ENCODE results near the gene LRRN4.

The LRRN4 gene

DNA sequence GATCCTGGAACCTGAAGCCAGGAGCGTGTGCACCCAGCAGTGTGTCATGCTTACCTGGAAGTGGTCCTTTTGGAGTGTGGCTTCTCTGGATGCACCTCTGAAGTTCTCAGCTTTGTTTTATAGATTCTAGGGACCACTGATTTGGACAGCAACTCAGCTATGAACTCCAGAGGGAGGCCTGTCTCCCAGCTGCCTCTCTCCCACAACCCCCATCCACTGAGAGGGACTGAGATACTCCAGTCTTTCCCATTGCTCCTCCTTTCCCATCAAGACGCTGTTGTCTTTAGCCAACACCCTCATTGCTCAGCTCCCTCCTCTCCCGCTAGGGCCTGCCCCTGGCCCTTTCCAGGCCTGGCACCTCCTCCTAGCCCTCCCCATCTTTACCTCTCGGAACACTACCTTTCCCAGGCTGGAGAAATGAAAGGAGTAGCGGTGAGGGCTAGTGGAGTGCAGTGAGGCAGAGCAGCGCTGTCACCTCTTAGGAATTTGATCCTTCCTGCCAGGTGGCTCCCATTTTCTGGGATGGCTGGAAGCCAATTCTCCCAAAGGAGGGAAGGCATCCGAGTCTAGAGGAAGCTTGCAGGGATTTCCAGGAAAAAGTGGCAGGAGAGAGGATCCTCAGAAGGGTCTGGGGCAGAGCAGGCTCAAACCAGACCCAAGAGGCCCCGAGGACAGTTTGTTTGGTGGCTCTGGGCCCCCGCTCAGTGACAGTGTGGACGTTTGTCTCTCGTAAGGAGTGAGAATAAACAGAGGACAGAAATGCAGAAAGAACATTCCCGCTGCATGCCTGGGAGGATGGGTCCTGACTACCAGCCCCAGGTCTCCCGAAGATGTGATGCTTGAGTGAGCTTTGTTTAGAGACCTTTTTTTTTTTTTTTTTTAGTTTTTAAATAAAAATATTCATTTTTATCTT, at the start of gene LRRN4:
Gene LRRN4, minus strand, starts transcription at position 285 of the 913 bp plus-strand sequence. CDS start 1,261 bp downstream, outside the sequence.
- peak; percentile 85 for DNase-seq (ENCODE audit: low read depth)
- TF ChIP-seq, protein P1, sequence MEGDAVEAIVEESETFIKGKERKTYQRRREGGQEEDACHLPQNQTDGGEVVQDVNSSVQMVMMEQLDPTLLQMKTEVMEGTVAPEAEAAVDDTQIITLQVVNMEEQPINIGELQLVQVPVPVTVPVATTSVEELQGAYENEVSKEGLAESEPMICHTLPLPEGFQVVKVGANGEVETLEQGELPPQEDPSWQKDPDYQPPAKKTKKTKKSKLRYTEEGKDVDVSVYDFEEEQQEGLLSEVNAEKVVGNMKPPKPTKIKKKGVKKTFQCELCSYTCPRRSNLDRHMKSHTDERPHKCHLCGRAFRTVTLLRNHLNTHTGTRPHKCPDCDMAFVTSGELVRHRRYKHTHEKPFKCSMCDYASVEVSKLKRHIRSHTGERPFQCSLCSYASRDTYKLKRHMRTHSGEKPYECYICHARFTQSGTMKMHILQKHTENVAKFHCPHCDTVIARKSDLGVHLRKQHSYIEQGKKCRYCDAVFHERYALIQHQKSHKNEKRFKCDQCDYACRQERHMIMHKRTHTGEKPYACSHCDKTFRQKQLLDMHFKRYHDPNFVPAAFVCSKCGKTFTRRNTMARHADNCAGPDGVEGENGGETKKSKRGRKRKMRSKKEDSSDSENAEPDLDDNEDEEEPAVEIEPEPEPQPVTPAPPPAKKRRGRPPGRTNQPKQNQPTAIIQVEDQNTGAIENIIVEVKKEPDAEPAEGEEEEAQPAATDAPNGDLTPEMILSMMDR (IDR thresholded peaks at IDR 0.05; ENCODE audit: insufficient read depth, low read depth, low read length, missing control alignments): no peak
- H3K4me3 ChIP-seq (ENCODE audit: low read length): no peak within 1 kb of the TSS

GRCh38 chr20:6103301-6103700, 49.4 kb upstream of the LRRN4 start:
- no peak overlapping the region for H3K4me3 ChIP-seq (ENCODE audit: low read length)
- DNase-seq (ENCODE audit: low read depth): no peak
- TF ChIP-seq, protein P1 (IDR thresholded peaks at IDR 0.05; ENCODE audit: insufficient read depth, low read depth, low read length, missing control alignments): no peak

GRCh38 chr20:6101346-6101745, 47.5 kb upstream of the LRRN4 start:
- TF ChIP-seq, protein P1 (IDR thresholded peaks at IDR 0.05; ENCODE audit: insufficient read depth, low read depth, low read length, missing control alignments): no peak
- no peak overlapping the region for H3K4me3 ChIP-seq (ENCODE audit: low read length)
- DNase-seq (ENCODE audit: low read depth): peak; percentile 54

GRCh38 chr20:6100246-6100645, 46.4 kb upstream of the LRRN4 start:
- TF ChIP-seq, protein P1 (IDR thresholded peaks at IDR 0.05; ENCODE audit: insufficient read depth, low read depth, low read length, missing control alignments): no peak
- H3K4me3 ChIP-seq (ENCODE audit: low read length): no peak overlapping the region
- no peak for DNase-seq (ENCODE audit: low read depth)

- no peak overlapping the region for H3K4me3 ChIP-seq (ENCODE audit: low read length)
- TF ChIP-seq, protein P1 (IDR thresholded peaks at IDR 0.05; ENCODE audit: insufficient read depth, low read depth, low read length, missing control alignments): no peak
Measured at GRCh38 chr20:6099819-6100218, 46.0 kb upstream of the LRRN4 start.

DNA sequence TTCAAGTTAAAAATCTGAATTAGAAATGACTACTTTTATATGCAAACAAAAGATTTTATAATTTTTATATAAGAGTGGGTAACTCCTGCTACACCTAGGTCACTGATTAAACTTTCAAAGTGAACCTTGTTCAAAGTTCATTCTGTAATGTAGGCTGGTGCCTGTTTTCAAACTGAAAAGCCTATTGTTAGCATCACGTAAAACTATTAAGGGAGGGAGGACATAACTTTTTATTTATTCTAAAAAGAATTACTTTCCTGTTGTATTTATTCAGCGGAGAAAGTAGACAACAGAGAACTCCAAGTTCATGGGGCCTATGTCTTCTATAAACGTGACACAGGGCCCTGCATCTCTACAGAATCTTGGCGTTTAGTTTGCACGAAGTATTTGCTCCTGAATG, 41.5 kb upstream of the LRRN4 start:
- TF ChIP-seq, protein P1 (IDR thresholded peaks at IDR 0.05; ENCODE audit: insufficient read depth, low read depth, low read length, missing control alignments): no peak

More at GRCh38 chr20:6099819-6100218, 46.0 kb upstream of the LRRN4 start:
- DNase-seq (ENCODE audit: low read depth): no peak

More for the DNA sequence above, 41.5 kb upstream of the LRRN4 start:
- no peak for DNase-seq (ENCODE audit: low read depth)
- no peak overlapping the region for H3K4me3 ChIP-seq (ENCODE audit: low read length)

All from epithelial cell of esophagus (primary cell).